Bone marrow (tissue), 2 donors: ENCODE data around the gene DUOXA2.

ENCODE experiments used
- DNase-seq, 2 donors: peaks; one replicate each; lab custom pipeline; 2025; lab: John Stamatoyannopoulos, UW

DUOXA2 gene

GRCh38 chr15:45162771-45163507 is 48.8 kb downstream of the DUOXA2 start:
- DNase-seq, result peak; percentile 40 to 59

DNA sequence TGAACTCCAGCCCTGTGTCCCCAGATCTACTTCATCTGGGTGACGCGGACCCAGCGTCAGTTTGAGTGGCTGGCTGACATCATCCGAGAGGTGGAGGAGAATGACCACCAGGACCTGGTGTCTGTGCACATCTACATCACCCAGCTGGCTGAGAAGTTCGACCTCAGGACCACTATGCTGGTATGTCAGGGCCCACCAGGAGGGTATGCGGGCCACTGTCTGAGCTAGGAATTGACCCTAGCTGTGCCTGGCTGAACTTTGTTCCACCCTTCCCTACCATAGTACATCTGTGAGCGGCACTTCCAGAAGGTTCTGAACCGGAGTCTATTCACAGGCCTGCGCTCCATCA is 49.4 kb downstream of the DUOXA2 start:
- DNase-seq, result no peak

GRCh38 chr15:45164914-45165313 is 50.8 kb downstream of the DUOXA2 start:
- no peak for DNase-seq

DNA sequence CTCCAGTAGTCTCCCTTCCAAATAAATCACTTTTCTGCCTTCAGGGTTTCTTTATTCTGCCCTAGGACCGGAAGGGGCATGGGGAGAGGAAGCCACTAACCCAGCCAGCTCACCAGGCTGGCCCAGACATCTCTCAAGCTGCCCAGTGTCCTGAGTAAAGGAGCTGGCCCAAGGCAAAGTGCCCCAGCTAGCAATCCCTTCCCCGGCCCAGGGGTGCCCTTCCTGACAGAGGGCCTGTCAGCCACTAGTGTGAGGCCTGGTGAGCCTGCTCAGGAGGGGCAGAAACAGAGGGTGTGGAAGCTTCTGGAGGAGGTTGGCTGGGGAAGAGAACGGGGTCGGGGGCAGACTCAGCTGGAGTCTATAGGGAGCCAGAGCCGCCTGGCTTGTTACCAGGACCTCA is 51.4 kb downstream of the DUOXA2 start:
- no peak for DNase-seq

DNA sequence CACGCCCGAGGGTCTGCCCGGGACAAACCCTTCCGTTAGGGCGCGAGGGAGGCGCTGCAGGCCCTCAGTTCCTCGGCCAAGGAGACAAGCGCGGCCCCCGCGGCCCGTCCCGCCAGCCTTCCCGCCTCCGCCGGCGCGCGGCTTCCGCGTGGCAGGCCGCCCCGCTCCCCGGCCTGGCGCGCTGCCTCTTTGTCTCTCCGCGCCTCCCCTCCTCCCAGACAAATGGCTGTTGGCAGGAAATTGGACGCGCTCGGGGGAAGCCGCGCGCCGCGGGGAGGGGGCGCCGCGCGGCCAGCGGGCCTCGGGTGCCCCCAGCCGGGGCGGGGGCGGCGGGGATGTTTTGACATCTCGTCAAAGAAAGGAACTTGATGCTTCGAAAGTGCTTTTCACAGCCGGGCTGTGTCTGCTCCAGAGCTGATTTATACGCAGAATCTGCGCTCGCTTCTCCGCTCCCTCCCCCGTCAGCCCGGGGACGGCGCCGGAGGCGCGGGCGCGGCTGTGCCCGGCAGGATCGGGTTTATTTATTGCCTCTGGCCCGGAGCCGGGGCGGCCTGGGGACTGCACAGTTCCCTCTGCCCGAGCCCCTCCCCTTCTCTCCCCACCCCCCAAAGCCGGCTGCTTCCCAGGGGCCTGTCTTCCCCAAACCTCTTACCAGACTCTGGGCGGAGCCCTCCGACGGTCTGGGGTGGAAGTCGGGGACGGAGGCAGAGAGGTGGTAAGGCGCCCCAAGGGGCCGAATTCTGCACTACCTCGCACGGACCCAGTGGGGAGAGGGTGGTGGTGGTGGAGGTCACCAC is 52.9 kb downstream of the DUOXA2 start:
- peak; percentile 76 to 91 for DNase-seq

- no peak for DNase-seq
Measured at GRCh38 chr15:45167631-45168205, 53.6 kb downstream of the DUOXA2 start.
